Measurements from ENCODE around the gene EFNA2. TPM values are rescaled to one million over a fixed set of nuclear protein-coding genes. Genes with fewer than 3 reads are reported as not detected.

Gene EFNA2
- polyA plus RNA-seq, 3 donors = not detected

DNA sequence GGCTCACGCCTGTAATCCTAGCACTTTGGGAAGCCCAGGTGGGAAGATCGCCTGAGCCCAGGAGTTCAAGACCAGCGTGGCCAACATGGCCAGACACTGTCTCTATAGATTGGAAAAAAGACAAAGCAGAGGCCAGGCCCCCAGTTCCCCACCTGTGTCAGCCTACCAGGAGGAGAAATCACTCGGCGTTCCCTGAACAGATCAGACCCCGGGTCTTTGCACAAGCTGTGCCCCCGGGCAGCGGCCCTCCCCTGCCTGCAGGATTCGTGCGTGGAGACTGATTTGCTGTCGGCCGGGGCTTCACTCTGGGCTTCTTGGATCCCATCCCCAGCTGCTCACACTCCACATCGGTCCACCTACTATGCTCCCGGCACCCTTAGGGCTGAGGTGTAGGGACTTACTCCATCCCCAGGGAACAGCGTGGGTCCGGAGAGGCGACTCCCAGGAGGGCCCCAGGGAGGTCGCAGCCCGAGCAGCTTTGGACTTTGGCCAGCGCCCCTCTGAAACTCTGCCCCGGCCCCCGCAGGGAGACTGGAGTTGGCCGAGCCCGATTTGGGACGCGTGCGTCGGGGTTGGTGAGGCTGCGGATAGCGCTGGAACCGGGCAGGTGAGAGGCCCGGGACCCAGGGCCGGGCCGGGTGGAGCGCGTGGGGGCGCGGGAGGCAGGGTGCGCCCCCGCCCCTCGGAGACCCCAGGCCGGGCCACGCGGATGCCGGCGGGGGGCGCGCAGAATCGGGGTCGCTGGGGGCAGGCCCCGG lies 515 bp upstream of the EFNA2 start:
- Histone ChIP-seq H3K4me1 (ENCODE audit: control insufficient read depth in 1 of 2, insufficient read depth in 2 of 2, low read length in 2 of 2) (no peaks in the 10 kb centered on the region), H3K4me3 (replicated peaks in 1 of 3; ENCODE audit: low read depth in 2 of 3, low read length in 3 of 3) (no peak overlapping the region), H3K4me2 (replicated peaks; ENCODE audit: extremely low read depth, low read length, poor library complexity, severe bottlenecking) (no peak overlapping the region), H4K20me1 (ENCODE audit: insufficient read depth, low read length) (peaks cover 3% of the 10 kb centered on the region), H3K36me3 (replicated peaks in 1 of 2; ENCODE audit: control insufficient read depth in 1 of 2, insufficient read depth in 2 of 2, low read length in 2 of 2) (no peaks in the 10 kb centered on the region), H3K79me2 (ENCODE audit: insufficient read depth, low read length) (no peaks in the 10 kb centered on the region), H3K27me3 (ENCODE audit: control insufficient read depth in 2 of 2, insufficient read depth in 2 of 2, low read length in 2 of 2) (peaks cover 14 to 54% of the 10 kb centered on the region in 2 donors), H3K9me3 (replicated peaks in 1 of 2; ENCODE audit: control insufficient read depth in 1 of 2, insufficient read depth in 1 of 2, low read length in 2 of 2) (peaks cover 0 to 10% of the 10 kb centered on the region in 2 donors), H3K27ac (ENCODE audit: low read depth in 1 of 2, low read length in 2 of 2) (no peak overlapping the region), H2AFZ (ENCODE audit: insufficient read depth, low read depth, low read length, poor library complexity, severe bottlenecking) (no peak overlapping the region), H3K9ac (ENCODE audit: insufficient read depth, low read length, poor library complexity, severe bottlenecking) (no peak overlapping the region)
- no peak overlapping the region for H3K27ac Mint-ChIP-seq
- peaks cover 3% of the 10 kb centered on the region for H3K4me1 Mint-ChIP-seq
- intact Hi-C loops (cut with micrococcal nuclease) = no loop called here
- TF ChIP-seq, protein P1, sequence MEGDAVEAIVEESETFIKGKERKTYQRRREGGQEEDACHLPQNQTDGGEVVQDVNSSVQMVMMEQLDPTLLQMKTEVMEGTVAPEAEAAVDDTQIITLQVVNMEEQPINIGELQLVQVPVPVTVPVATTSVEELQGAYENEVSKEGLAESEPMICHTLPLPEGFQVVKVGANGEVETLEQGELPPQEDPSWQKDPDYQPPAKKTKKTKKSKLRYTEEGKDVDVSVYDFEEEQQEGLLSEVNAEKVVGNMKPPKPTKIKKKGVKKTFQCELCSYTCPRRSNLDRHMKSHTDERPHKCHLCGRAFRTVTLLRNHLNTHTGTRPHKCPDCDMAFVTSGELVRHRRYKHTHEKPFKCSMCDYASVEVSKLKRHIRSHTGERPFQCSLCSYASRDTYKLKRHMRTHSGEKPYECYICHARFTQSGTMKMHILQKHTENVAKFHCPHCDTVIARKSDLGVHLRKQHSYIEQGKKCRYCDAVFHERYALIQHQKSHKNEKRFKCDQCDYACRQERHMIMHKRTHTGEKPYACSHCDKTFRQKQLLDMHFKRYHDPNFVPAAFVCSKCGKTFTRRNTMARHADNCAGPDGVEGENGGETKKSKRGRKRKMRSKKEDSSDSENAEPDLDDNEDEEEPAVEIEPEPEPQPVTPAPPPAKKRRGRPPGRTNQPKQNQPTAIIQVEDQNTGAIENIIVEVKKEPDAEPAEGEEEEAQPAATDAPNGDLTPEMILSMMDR (IDR thresholded peaks at IDR 0.05) = no peak
- 19% methylated on average over 47 of the region's 51 CpGs for WGBS (ENCODE audit: insufficient coverage)
- DNase-seq = no peak
- H3K36me3 Mint-ChIP-seq = peaks cover 4 to 10% of the 10 kb centered on the region in 2 donors
- peaks cover 0 to 14% (median 5%) of the 10 kb centered on the region in 7 donors for H3K9me3 Mint-ChIP-seq
- peaks cover 37 to 65% (median 45%) of the 10 kb centered on the region in 3 donors for H3K27me3 Mint-ChIP-seq (ENCODE audit: low read depth in 3 of 3)
- H3K4me3 Mint-ChIP-seq = peak overlapping the region in 1 of 2 donors; percentile 62

DNA sequence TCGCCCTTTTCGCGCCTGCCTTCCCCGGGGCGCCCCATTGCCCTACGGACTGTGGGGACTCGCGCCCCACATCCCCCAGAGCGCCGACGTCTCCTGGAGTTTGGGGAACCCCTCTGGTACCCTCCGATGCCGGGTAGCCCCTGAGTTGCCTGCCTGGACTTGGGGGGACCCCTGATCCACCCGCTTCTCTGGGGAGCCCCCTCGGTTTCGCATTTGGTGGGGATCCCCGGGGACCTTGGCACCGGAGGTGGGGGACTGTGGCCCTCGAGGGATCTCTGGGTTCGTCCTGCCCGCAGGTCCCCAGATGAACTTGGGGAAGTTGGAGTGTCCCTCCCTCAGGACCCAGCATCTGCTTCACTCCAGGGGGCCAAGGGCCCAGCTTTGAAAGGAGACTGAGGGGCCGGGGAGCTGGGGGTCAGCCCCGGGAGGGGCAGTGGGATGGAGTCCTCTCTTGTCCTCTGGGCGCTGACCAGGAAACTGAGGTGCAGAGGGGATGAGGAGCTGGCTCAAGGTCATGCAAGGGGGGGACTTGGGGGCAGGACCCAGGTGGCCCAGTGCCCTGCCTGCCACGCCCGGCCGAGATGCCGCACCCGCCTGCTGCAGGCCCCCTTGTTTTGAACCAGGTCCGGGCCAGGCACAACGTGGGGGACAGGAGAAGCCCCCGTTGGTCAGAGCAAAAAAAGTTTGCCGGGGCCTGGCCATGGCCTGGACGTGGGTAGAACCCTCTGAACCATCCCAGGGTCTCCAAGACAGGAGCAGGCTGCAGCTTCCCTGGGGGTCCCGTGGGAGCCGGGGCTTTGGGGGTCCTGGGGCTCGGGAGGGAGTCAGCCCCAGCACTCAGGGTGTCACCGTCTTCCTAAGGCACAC lies 1.0 kb downstream of the EFNA2 start:
- H3K36me3 Mint-ChIP-seq = peaks cover 0 to 7% of the 10 kb centered on the region in 2 donors
- peak overlapping the region in 1 of 2 donors; percentile 81 for H3K4me3 Mint-ChIP-seq
- Histone ChIP-seq H3K4me2 (replicated peaks; ENCODE audit: extremely low read depth, low read length, poor library complexity, severe bottlenecking) (no peak overlapping the region), H3K27ac (ENCODE audit: low read depth in 1 of 2, low read length in 2 of 2) (no peak overlapping the region), H3K4me1 (ENCODE audit: control insufficient read depth in 1 of 2, insufficient read depth in 2 of 2, low read length in 2 of 2) (no peaks in the 10 kb centered on the region), H3K9ac (ENCODE audit: insufficient read depth, low read length, poor library complexity, severe bottlenecking) (no peak overlapping the region), H3K27me3 (ENCODE audit: control insufficient read depth in 2 of 2, insufficient read depth in 2 of 2, low read length in 2 of 2) (peaks cover 14 to 54% of the 10 kb centered on the region in 2 donors), H3K79me2 (ENCODE audit: insufficient read depth, low read length) (no peaks in the 10 kb centered on the region), H3K9me3 (replicated peaks in 1 of 2; ENCODE audit: control insufficient read depth in 1 of 2, insufficient read depth in 1 of 2, low read length in 2 of 2) (peaks cover 0 to 10% of the 10 kb centered on the region in 2 donors), H3K4me3 (replicated peaks in 1 of 3; ENCODE audit: low read depth in 2 of 3, low read length in 3 of 3) (no peak overlapping the region), H2AFZ (ENCODE audit: insufficient read depth, low read depth, low read length, poor library complexity, severe bottlenecking) (no peak overlapping the region), H4K20me1 (ENCODE audit: insufficient read depth, low read length) (no peaks in the 10 kb centered on the region), H3K36me3 (replicated peaks in 1 of 2; ENCODE audit: control insufficient read depth in 1 of 2, insufficient read depth in 2 of 2, low read length in 2 of 2) (no peaks in the 10 kb centered on the region)
- TF ChIP-seq, protein P1 (IDR thresholded peaks at IDR 0.05) = no peak
- WGBS (ENCODE audit: insufficient coverage) = 37% methylated on average over 34 of the region's 38 CpGs
- no peak for DNase-seq
- H3K27ac Mint-ChIP-seq = no peak overlapping the region
- intact Hi-C loops (cut with micrococcal nuclease) = no loop called here
- H3K9me3 Mint-ChIP-seq = peaks cover 0 to 13% (median 5%) of the 10 kb centered on the region in 7 donors
- peaks cover 3% of the 10 kb centered on the region for H3K4me1 Mint-ChIP-seq
- H3K27me3 Mint-ChIP-seq (ENCODE audit: low read depth in 3 of 3) = peaks cover 40 to 69% (median 45%) of the 10 kb centered on the region in 3 donors

Data from CD14-positive monocyte (primary cell).